Left ventricle myocardium inferior (tissue), 1 donor: ENCODE results near the gene ICAM1. TPM values are rescaled to one million over a fixed set of nuclear protein-coding genes. Genes with fewer than 3 reads are reported as not detected.

ENCODE experiments used
- DNase-seq: peaks from one replicate; pipeline ENCODE4 v3.0.0-alpha.2; 2020
- H3K27ac ChIP-seq: fragments of 200-600 bp; replicated peaks from 2 replicates; pipeline ENCODE4 v1.8.0; 2021
- H3K27me3 ChIP-seq: fragments of 200-600 bp; 2 replicates; pipeline ENCODE4 v1.8.0; 2021; ENCODE audit warnings: low read depth
- H3K36me3 ChIP-seq: fragments of 200-600 bp; 2 replicates; pipeline ENCODE4 v1.8.0; 2021
- H3K4me1 ChIP-seq: fragments of 200-600 bp; 2 replicates; pipeline ENCODE4 v1.8.0; 2021
- H3K4me3 ChIP-seq: fragments of 200-600 bp; 2 replicates; pipeline ENCODE4 v1.8.0; 2021; ENCODE audit warnings: mild to moderate bottlenecking, moderate library complexity
- H3K9me3 ChIP-seq: fragments of 200-600 bp; replicated peaks from 2 replicates; pipeline ENCODE4 v1.8.0; 2021
- CTCF ChIP-seq: fragments of 200-600 bp; IDR thresholded peaks from 2 replicates; pipeline ENCODE4 v1.8.0; 2021; ENCODE audit warnings: antibody characterized with exemption, mild to moderate bottlenecking, borderline replicate concordance
- intact Hi-C: fragments of 100-400 bp; cut with micrococcal nuclease; formaldehyde crosslinking; loops from one replicate; pipeline ENCODE4 v1.11.0; 2022
- total RNA-seq: library from RNA; stranded (reverse); fragmentation: NEBNext Ultra II Directional; extraction: Animal tissue kit (Norgen Biotek cat#: 25700); gene quantifications from one replicate; pipeline ENCODE4 v1.2.1, GENCODE V29; 2021
- donor health status: DM: no; HTN: yes; CAD: no; lungs with severe emphysema.

The ICAM1 gene
- total RNA-seq, 1 donor from 2014 or later = 7.1 TPM

- no peak for TF ChIP-seq CTCF
- H3K27me3 ChIP-seq = no peaks in the 10 kb centered on the region
- H3K4me1 ChIP-seq = no peaks in the 10 kb centered on the region
- DNase-seq = no peak
- no peak overlapping the region for H3K4me3 ChIP-seq
- H3K36me3 ChIP-seq = peaks cover 100% of the 10 kb centered on the region
- no peaks in the 10 kb centered on the region for H3K9me3 ChIP-seq
- H3K27ac ChIP-seq = no peak overlapping the region
- intact Hi-C loops = no loop called here
Measured at GRCh38 chr19:10325732-10326131, 54.8 kb downstream of the ICAM1 start.

GRCh38 chr19:10327793-10328192 is 56.9 kb downstream of the ICAM1 start:
- intact Hi-C loops = no loop called here
- H3K36me3 ChIP-seq = peaks cover 79% of the 10 kb centered on the region
- DNase-seq = no peak
- peaks cover 13% of the 10 kb centered on the region for H3K4me1 ChIP-seq
- no peak overlapping the region for H3K27ac ChIP-seq
- no peaks in the 10 kb centered on the region for H3K27me3 ChIP-seq
- TF ChIP-seq CTCF = no peak
- no peak overlapping the region for H3K4me3 ChIP-seq
- H3K9me3 ChIP-seq = no peaks in the 10 kb centered on the region

GRCh38 chr19:10328558-10329429 is 57.9 kb downstream of the ICAM1 start:
- no peaks in the 10 kb centered on the region for H3K9me3 ChIP-seq
- TF ChIP-seq CTCF = no peak
- no peak overlapping the region for H3K27ac ChIP-seq
- peaks cover 69% of the 10 kb centered on the region for H3K36me3 ChIP-seq
- no peak overlapping the region for H3K4me3 ChIP-seq
- no peak for DNase-seq
- H3K27me3 ChIP-seq = no peaks in the 10 kb centered on the region
- intact Hi-C loops = no loop called here
- H3K4me1 ChIP-seq = peaks cover 15% of the 10 kb centered on the region

GRCh38 chr19:10329555-10329954 is 58.6 kb downstream of the ICAM1 start:
- Histone ChIP-seq H3K36me3 (peaks cover 61% of the 10 kb centered on the region), H3K4me1 (peaks cover 23% of the 10 kb centered on the region)
- intact Hi-C loops = no loop called here

More at GRCh38 chr19:10329555-10329954, 58.6 kb downstream of the ICAM1 start:
- H3K4me3 ChIP-seq = no peak overlapping the region
- DNase-seq = no peak
- TF ChIP-seq CTCF = no peak
- H3K27ac ChIP-seq = no peak overlapping the region
- no peaks in the 10 kb centered on the region for H3K27me3 ChIP-seq
- H3K9me3 ChIP-seq = no peaks in the 10 kb centered on the region
